Kidney epithelial cell (primary cell): ENCODE results near the gene GREB1L. TPM values are rescaled to one million over a fixed set of nuclear protein-coding genes. Genes with fewer than 3 reads are reported as not detected.
"Not testable (repeated sequence)": the region's sequence is repeated elsewhere in the genome, so short reads cannot be mapped to it uniquely, and the experiment has no call there.

ENCODE experiments used
- DNase-seq: peaks from one replicate; pipeline ENCODE4 v3.0.0-alpha.2; 2010; ENCODE audit warnings: low read depth
- H3K27me3 ChIP-seq: 2 replicates; pipeline ENCODE4 v1.6.0; 2011; ENCODE audit warnings: low read length; ENCODE audit not compliant: control insufficient read depth, insufficient read depth
- H3K36me3 ChIP-seq: 2 replicates; pipeline ENCODE4 v1.5.1; 2011; ENCODE audit warnings: low read length; ENCODE audit not compliant: control insufficient read depth, insufficient read depth
- H3K4me3 ChIP-seq: 2 replicates; pipeline ENCODE4 v1.5.1; 2011; ENCODE audit warnings: low read depth, mild to moderate bottlenecking, control low read depth, low read length
- total RNA-seq: library from RNA; depleted of rRNA; stranded (reverse); fragments of >200 nt; gene quantifications from 2 replicates; pipeline ENCODE4 v1.2.3, GENCODE V29; 2015
- TF ChIP-seq, protein P1 (sequence below): IDR thresholded peaks from 2 replicates; pipeline ENCODE4 v1.5.1; 2011; ENCODE audit warnings: mild to moderate bottlenecking, moderate library complexity, low read length, control low read depth, inconsistent platforms; ENCODE audit not compliant: insufficient read depth, poor library complexity, severe bottlenecking

The GREB1L gene
- total RNA-seq, 1 donor from 2014 or later: 1.5 TPM

- no peak for DNase-seq
- H3K27me3 ChIP-seq: no peaks in the 10 kb centered on the region
- no peaks in the 10 kb centered on the region for H3K36me3 ChIP-seq
- H3K4me3 ChIP-seq: no peak overlapping the region
- TF ChIP-seq, protein P1, sequence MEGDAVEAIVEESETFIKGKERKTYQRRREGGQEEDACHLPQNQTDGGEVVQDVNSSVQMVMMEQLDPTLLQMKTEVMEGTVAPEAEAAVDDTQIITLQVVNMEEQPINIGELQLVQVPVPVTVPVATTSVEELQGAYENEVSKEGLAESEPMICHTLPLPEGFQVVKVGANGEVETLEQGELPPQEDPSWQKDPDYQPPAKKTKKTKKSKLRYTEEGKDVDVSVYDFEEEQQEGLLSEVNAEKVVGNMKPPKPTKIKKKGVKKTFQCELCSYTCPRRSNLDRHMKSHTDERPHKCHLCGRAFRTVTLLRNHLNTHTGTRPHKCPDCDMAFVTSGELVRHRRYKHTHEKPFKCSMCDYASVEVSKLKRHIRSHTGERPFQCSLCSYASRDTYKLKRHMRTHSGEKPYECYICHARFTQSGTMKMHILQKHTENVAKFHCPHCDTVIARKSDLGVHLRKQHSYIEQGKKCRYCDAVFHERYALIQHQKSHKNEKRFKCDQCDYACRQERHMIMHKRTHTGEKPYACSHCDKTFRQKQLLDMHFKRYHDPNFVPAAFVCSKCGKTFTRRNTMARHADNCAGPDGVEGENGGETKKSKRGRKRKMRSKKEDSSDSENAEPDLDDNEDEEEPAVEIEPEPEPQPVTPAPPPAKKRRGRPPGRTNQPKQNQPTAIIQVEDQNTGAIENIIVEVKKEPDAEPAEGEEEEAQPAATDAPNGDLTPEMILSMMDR: no peak
These were observed 119.4 kb downstream of the GREB1L start for GRCh38 chr18:21361307-21361880.

DNA sequence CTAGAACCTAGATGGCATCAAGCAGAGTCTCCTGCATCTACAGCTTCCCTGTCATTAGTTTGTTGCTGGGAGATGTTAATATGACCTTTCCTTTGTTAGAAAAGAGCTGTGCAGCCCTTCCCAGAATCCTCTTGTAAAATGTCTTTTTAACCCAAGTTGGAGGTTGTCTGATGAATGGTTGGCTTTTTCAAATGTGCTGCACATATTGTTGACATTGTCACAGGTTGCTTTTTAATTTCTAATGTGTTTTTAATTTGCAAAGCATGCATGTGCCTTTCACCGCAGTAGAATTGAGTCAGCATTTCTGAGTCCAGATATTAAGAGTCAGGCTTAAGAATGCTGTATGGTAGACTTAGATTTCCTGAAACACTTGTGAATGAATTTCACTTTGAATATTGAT lies 120.8 kb downstream of the GREB1L start:
- H3K27me3 ChIP-seq: no peaks in the 10 kb centered on the region
- TF ChIP-seq, protein P1: no peak
- no peak for DNase-seq

DNA sequence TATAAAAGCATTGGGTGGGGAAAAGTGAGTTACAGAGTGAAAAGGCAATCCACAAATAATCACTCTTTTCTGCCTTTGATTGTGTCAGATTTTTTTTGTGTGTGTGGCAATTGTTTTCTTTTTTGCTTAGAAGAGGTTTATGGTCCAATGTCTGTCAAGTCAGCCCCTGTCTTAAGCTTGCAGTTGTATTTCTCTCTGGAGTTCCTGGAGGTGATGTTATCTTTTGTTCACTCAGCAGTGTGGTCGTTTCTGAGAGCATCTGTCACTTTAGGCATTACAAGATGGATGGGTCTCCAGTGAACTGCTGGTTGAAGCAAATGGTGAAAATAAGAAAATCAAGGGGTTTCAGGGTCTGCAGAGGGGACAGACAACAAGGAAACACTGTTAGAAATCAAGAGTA lies 121.3 kb downstream of the GREB1L start:
- no peaks in the 10 kb centered on the region for H3K36me3 ChIP-seq
- TF ChIP-seq, protein P1: no peak
- H3K4me3 ChIP-seq: no peak overlapping the region
- no peaks in the 10 kb centered on the region for H3K27me3 ChIP-seq
- no peak for DNase-seq

More for the DNA sequence above, 120.8 kb downstream of the GREB1L start:
- Histone ChIP-seq H3K4me3 (no peak overlapping the region), H3K36me3 (no peaks in the 10 kb centered on the region)

- H3K4me3 ChIP-seq: no peak overlapping the region
- DNase-seq: no peak
- TF ChIP-seq, protein P1: no peak
- no peaks in the 10 kb centered on the region for H3K36me3 ChIP-seq
- H3K27me3 ChIP-seq: no peaks in the 10 kb centered on the region
These were observed 122.4 kb downstream of the GREB1L start for GRCh38 chr18:21364471-21364870.

DNA sequence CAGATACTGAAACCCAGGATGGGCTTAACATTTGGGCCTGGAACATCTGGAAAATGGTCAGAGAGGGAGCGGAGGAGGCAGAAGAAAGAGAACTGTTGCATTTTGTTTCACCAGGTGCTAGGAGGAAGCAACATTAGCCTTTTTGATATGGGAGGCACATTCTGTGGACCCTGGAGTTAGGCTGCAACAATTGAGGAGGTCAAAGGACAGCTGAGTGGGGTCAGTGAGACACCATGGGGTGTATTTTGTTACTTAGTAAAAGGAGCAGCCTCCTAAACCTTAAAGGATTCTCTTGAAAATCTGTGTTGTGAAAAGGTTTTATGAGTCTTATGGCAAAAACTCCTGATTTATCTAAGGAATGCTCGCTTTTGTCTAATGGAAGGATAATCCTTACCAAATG lies 124.9 kb downstream of the GREB1L start:
- H3K36me3 ChIP-seq: no peaks in the 10 kb centered on the region
- no peaks in the 10 kb centered on the region for H3K27me3 ChIP-seq
- TF ChIP-seq, protein P1: no peak
- no peak for DNase-seq
- H3K4me3 ChIP-seq: no peak overlapping the region

DNA sequence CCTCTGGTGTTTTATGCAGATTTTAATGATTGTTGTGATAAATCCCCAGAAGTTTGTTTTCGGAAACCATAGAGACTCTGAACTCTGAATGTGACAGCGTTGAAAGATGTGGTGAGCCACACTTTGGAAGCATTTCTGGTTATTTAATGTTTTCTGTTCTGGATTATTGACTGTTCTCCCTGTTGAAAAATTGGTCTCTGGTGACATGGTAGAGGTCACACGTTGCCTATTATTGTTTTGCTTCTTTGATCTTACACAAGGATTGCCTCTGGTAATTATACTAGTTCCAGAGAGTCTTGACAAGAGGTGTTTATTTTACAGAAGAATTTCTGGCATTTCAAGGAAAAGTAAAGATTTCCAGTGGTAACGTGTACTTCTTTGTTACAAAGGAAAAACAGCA lies 127.1 kb downstream of the GREB1L start:
- TF ChIP-seq, protein P1: no peak
- no peak overlapping the region for H3K4me3 ChIP-seq
- H3K27me3 ChIP-seq: no peaks in the 10 kb centered on the region
- H3K36me3 ChIP-seq: no peaks in the 10 kb centered on the region
- no peak for DNase-seq

DNA sequence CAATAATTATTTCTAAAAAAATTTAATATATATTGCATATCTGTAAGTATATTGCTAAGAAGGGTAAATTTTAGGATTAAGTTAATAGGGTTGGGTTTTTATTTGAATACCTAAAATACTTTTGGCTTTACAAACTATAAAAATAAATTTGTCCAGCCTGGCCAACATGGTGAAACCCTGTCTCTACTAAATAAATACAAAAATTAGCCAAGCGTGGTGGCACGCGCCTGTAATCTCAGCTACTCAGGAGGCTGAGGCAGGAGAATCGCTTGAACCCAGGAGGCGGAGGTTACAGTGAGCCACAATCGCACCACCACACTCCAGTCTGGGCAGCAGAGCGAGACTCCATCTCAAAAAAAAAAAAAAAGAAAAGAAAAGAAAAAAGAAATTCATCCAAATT lies 127.6 kb downstream of the GREB1L start:
- not testable (repeated sequence) for H3K36me3 ChIP-seq, DNase-seq, H3K27me3 ChIP-seq, H3K4me3 ChIP-seq
